CD4-positive, alpha-beta T cell (primary cell): ENCODE results near the gene APPL2. TPM values are rescaled to one million over a fixed set of nuclear protein-coding genes. Genes with fewer than 3 reads are reported as not detected.

Source experiments
- ATAC-seq: fragments of 200-7000 bp; cut with Tn5 transposase; one replicate; pipeline ENCODE4 v1.10.0; 2022; ENCODE audit warnings: mild to moderate bottlenecking; ENCODE audit not compliant: poor library complexity
- CTCF ChIA-PET: fragments of 350-600 bp; sonication (Branson Sonifier 250); formaldehyde crosslinking; loops from one replicate; lab custom pipeline; 2021; ENCODE audit warnings: antibody characterized with exemption, inconsistent platforms; lab: Charles Lee
- POLR2A ChIA-PET: fragments of 350-600 bp; sonication (Branson Sonifier 250); formaldehyde crosslinking; loops from one replicate; lab custom pipeline; 2021; ENCODE audit warnings: antibody characterized with exemption, inconsistent platforms; lab: Charles Lee
- DNase-seq, 14 experiments: peaks; one replicate each; pipeline ENCODE4 v3.0.0-alpha.2; 2013 to 2020; ENCODE audit warnings: mixed read lengths in 2 of 14
- H3K27ac ChIP-seq, 2 donors: one replicate each; pipeline versions ENCODE4 v1.5.1 to v1.7.0; 2013; ENCODE audit warnings: low read length in 2 of 2, low read depth in 1 of 2, mild to moderate bottlenecking in 1 of 2
- H3K27me3 ChIP-seq, 2 experiments: 1 replicate in 1 of 2; 2 replicates in 1 of 2; pipeline versions ENCODE4 v1.6.1 to v1.7.0; 2013; ENCODE audit warnings: low read length in 2 of 2, control low read depth in 1 of 2, mild to moderate bottlenecking in 1 of 2, moderate library complexity in 1 of 2; ENCODE audit not compliant: insufficient read depth in 2 of 2, control insufficient read depth in 1 of 2
- H3K36me3 ChIP-seq: one replicate; pipeline ENCODE4 v1.6.1; 2013; ENCODE audit warnings: low read length, control low read depth; ENCODE audit not compliant: insufficient read depth
- H3K4me1 ChIP-seq: one replicate; pipeline ENCODE4 v1.6.1; 2013; ENCODE audit warnings: low read length, control low read depth; ENCODE audit not compliant: insufficient read depth
- H3K4me3 ChIP-seq: one replicate; pipeline ENCODE4 v1.5.1; 2013; ENCODE audit warnings: mild to moderate bottlenecking, low read length, moderate library complexity
- H3K9me3 ChIP-seq, 2 experiments: 1 replicate in 1 of 2; 2 replicates in 1 of 2; pipeline versions ENCODE4 v1.6.1 to v1.7.0; 2013; ENCODE audit warnings: low read length in 2 of 2, mild to moderate bottlenecking in 2 of 2, control low read depth in 1 of 2, moderate library complexity in 1 of 2; ENCODE audit not compliant: control insufficient read depth in 1 of 2, insufficient read depth in 1 of 2
- H3K27ac Mint-ChIP-seq: one replicate; pipeline ENCODE4 v1.8.0; 2020; ENCODE audit warnings: mixed read lengths
- H3K27me3 Mint-ChIP-seq: one replicate; pipeline ENCODE4 v1.8.0; 2021; ENCODE audit warnings: mixed read lengths
- H3K36me3 Mint-ChIP-seq: one replicate; pipeline ENCODE4 v1.8.0; 2021; ENCODE audit warnings: low read depth, mixed read lengths
- H3K4me1 Mint-ChIP-seq: one replicate; pipeline ENCODE4 v1.8.0; 2021; ENCODE audit warnings: low read depth, mixed read lengths
- H3K4me3 Mint-ChIP-seq: one replicate; pipeline ENCODE4 v1.8.0; 2020; ENCODE audit warnings: mild to moderate bottlenecking, mixed read lengths
- H3K9me3 Mint-ChIP-seq: one replicate; pipeline ENCODE4 v1.8.0; 2020; ENCODE audit warnings: mixed read lengths
- CTCF ChIP-seq: fragments of 200-600 bp; IDR thresholded peaks from one replicate; pipeline ENCODE4 v1.8.0; 2022; ENCODE audit warnings: antibody characterized with exemption, mild to moderate bottlenecking
- intact Hi-C, 2 experiments: fragments of 100-400 bp; cut with DNase I in 1 of 2; cut with micrococcal nuclease in 1 of 2; formaldehyde crosslinking; loops; one replicate each; pipeline versions ENCODE4 v1.15.1 to v1.9.0; 2023 to 2025; cut with DNase I, micrococcal nuclease
- total RNA-seq, 174 experiments: library from RNA in 2 of 174; stranded (reverse) in 2 of 174; gene quantifications; one replicate each; pipeline ENCODE4 v1.2.3 and lab custom pipeline; 2021 to 2026

Gene APPL2
- total RNA-seq, 2 experiments from 2014 or later: 58.8 to 59.9 TPM

- Mint-ChIP-seq H3K36me3 (peaks cover 96% of the 10 kb centered on the region), H3K9me3 (no peaks in the 10 kb centered on the region), H3K4me3 (no peak overlapping the region), H3K27ac (no peak overlapping the region), H3K4me1 (peaks cover 16% of the 10 kb centered on the region), H3K27me3 (no peaks in the 10 kb centered on the region)
- peaks cover 68% of the 10 kb centered on the region for H3K36me3 ChIP-seq
- H3K4me1 ChIP-seq: peaks cover 3% of the 10 kb centered on the region
- H3K27me3 ChIP-seq: no peaks in the 10 kb centered on the region
- no peak overlapping the region for H3K27ac ChIP-seq
- DNase-seq (no peak), ATAC-seq (no peak)
- CTCF ChIA-PET: no interaction called here
- no peaks in the 10 kb centered on the region for H3K9me3 ChIP-seq
- no peak for TF ChIP-seq CTCF
- no peak overlapping the region for H3K4me3 ChIP-seq
- POLR2A ChIA-PET: no interaction called here
- intact Hi-C loops: no loop called here
These were observed 14.2 kb downstream of the APPL2 start for GRCh38 chr12:105221583-105222283.

GRCh38 chr12:105220929-105221290 is 15.1 kb downstream of the APPL2 start:
- intact Hi-C loops: no loop called here
- H3K4me1 ChIP-seq: no peaks in the 10 kb centered on the region
- Mint-ChIP-seq H3K4me3 (no peak overlapping the region), H3K4me1 (peaks cover 9% of the 10 kb centered on the region), H3K9me3 (no peaks in the 10 kb centered on the region), H3K27ac (no peak overlapping the region), H3K36me3 (peaks cover 96% of the 10 kb centered on the region), H3K27me3 (no peaks in the 10 kb centered on the region)
- H3K9me3 ChIP-seq: no peaks in the 10 kb centered on the region
- DNase-seq (no peak), ATAC-seq (no peak)
- POLR2A ChIA-PET: interaction anchor here (1.8 kb wide), 1 partner anchor 15 kb away, joined by 7 read pairs; the partner anchor contains the start of gene APPL2
- H3K36me3 ChIP-seq: peaks cover 70% of the 10 kb centered on the region
- no peak overlapping the region for H3K4me3 ChIP-seq
- no peaks in the 10 kb centered on the region for H3K27me3 ChIP-seq
- no peak overlapping the region for H3K27ac ChIP-seq
- no peak for TF ChIP-seq CTCF
- CTCF ChIA-PET: interaction anchor here (0.5 kb wide), 1 partner anchor 155 kb away, joined by 4 read pairs; no protein-coding TSS in a partner anchor

GRCh38 chr12:105220150-105220928 is 15.6 kb downstream of the APPL2 start:
- CTCF ChIA-PET: interaction anchor here (0.5 kb wide), 1 partner anchor 155 kb away, joined by 4 read pairs; no protein-coding TSS in a partner anchor
- Histone ChIP-seq H3K36me3 (peaks cover 69% of the 10 kb centered on the region), H3K4me3 (no peak overlapping the region), H3K27ac (no peak overlapping the region), H3K4me1 (no peaks in the 10 kb centered on the region), H3K9me3 (no peaks in the 10 kb centered on the region), H3K27me3 (no peaks in the 10 kb centered on the region)
- intact Hi-C loops: no loop called here
- TF ChIP-seq CTCF: no peak
- Mint-ChIP-seq H3K9me3 (no peaks in the 10 kb centered on the region), H3K4me3 (no peak overlapping the region), H3K27ac (no peak overlapping the region), H3K4me1 (peaks cover 5% of the 10 kb centered on the region), H3K27me3 (no peaks in the 10 kb centered on the region), H3K36me3 (peaks cover 96% of the 10 kb centered on the region)
- POLR2A ChIA-PET: interaction anchor here (1.8 kb wide), 1 partner anchor 15 kb away, joined by 7 read pairs; the partner anchor contains the start of gene APPL2
- DNase-seq (no peak), ATAC-seq (no peak)
